Brain microvascular endothelial cell (primary cell): Measurements from ENCODE around the gene CETN3.

Experiments
- DNase-seq: peaks from one replicate; pipeline ENCODE4 v3.0.0-alpha.2; 2020
- H3K27ac ChIP-seq: fragments of 250-450 bp; sonication (Bioruptor Pico); 2 replicates; pipeline ENCODE4 v1.5.1; 2020; ENCODE audit warnings: mild to moderate bottlenecking, moderate library complexity
- H3K27me3 ChIP-seq: fragments of 250-450 bp; sonication (Bioruptor Pico); replicated peaks from 2 replicates; pipeline ENCODE4 v1.5.1; 2020; ENCODE audit warnings: mild to moderate bottlenecking
- H3K36me3 ChIP-seq: fragments of 250-450 bp; sonication (Bioruptor Pico); replicated peaks from 2 replicates; pipeline ENCODE4 v1.5.1; 2020; ENCODE audit warnings: mild to moderate bottlenecking
- H3K4me3 ChIP-seq: 2 replicates; pipeline ENCODE4 v1.5.1; 2011; ENCODE audit warnings: low read depth, mild to moderate bottlenecking, control low read depth, low read length, moderate library complexity
- in situ Hi-C: cut with HindIII; loops from 2 replicates; pipeline ENCODE4 v1.10.0; 2017; ENCODE audit warnings: low sequenced_read_pairs, low pct_ligation_motif_present
- TF ChIP-seq, protein P1 (sequence below): IDR thresholded peaks from 2 replicates; pipeline ENCODE4 v1.5.1; 2011; ENCODE audit warnings: low read depth, mild to moderate bottlenecking, moderate library complexity, low read length, control low read depth, inconsistent platforms; ENCODE audit errors: missing control alignments

CETN3 gene

DNA sequence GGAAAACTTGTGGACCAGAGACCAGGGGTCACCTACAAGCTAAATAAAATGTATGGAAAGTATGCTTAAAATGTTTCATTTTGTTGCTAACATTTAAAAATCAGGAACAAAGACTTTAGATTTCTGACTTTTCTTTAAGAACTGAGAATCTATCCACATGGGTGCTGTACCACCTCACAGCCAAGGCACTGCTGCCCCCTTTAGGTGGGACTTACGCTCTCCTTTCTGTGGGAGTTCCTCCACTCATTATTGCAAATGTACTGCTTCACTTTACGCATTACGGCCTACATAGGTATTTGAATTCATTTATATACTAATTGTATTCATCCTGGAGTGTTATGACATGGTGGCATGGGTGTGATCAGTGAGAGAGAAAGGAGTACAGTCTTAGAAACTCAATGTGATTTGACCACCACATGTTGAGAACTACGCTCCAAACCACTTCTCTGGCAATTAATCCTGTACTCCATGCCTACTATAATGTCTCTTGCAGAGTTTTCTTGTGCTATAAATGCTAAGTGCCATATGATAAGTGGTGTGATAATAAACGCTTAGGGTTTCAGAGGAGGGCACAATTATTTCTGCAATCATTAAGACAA lies 24.7 kb upstream of the CETN3 start:
- Histone ChIP-seq H3K4me3 (no peak overlapping the region), H3K27ac (no peak overlapping the region), H3K27me3 (no peaks in the 10 kb centered on the region), H3K36me3 (no peaks in the 10 kb centered on the region)
- peak; percentile 47 for DNase-seq
- in situ Hi-C loops, result no loop called here
- TF ChIP-seq, protein P1, sequence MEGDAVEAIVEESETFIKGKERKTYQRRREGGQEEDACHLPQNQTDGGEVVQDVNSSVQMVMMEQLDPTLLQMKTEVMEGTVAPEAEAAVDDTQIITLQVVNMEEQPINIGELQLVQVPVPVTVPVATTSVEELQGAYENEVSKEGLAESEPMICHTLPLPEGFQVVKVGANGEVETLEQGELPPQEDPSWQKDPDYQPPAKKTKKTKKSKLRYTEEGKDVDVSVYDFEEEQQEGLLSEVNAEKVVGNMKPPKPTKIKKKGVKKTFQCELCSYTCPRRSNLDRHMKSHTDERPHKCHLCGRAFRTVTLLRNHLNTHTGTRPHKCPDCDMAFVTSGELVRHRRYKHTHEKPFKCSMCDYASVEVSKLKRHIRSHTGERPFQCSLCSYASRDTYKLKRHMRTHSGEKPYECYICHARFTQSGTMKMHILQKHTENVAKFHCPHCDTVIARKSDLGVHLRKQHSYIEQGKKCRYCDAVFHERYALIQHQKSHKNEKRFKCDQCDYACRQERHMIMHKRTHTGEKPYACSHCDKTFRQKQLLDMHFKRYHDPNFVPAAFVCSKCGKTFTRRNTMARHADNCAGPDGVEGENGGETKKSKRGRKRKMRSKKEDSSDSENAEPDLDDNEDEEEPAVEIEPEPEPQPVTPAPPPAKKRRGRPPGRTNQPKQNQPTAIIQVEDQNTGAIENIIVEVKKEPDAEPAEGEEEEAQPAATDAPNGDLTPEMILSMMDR, result peak; percentile 87

DNA sequence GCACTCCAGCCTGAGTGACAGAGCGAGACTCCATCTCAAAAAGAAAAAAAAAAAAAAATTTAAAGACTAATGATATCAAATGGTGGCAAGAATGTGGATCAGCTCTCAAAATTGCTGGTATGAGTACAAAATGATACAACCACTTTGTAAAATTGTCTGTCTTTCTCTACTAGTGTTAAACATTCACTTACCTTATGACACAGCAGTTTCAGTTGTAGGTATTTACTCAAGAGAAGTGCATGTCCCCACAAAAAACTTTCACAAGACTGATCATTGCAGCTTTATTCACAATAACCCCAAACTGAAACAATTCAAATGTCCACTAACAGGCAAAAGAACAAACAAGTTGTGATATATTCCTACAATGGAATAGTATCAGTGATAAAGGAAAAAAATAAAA lies 14.7 kb upstream of the CETN3 start:
- no peak overlapping the region for H3K27ac ChIP-seq
- in situ Hi-C loops, result no loop called here
- no peaks in the 10 kb centered on the region for H3K27me3 ChIP-seq
- no peak for DNase-seq
- TF ChIP-seq, protein P1, result no peak
- no peak overlapping the region for H3K4me3 ChIP-seq
- H3K36me3 ChIP-seq, result no peaks in the 10 kb centered on the region

DNA sequence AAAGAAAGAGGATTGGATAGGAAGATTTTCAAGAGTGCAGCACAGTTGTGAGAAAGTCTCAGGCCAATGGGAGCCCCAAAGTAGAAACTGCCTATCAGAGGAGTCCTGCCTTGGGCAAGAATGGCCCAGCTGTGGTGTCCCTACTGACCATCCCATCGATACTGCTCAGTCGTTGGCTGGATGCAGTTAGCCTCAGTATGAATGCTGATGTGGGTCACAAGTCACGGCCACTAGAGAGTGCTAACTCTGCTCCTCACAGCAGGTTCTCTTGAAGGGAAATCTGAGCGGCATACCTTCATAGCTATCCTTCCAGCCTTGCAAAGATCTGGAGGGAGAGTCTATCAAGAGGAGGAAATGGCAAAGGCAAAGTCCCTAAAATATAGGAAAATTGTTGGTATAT lies 11.6 kb upstream of the CETN3 start:
- no peak for DNase-seq
- H3K27me3 ChIP-seq, result no peaks in the 10 kb centered on the region
- H3K27ac ChIP-seq, result no peak overlapping the region
- H3K4me3 ChIP-seq, result no peak overlapping the region
- in situ Hi-C loops, result no loop called here
- TF ChIP-seq, protein P1, result peak; percentile 42
- no peaks in the 10 kb centered on the region for H3K36me3 ChIP-seq

DNA sequence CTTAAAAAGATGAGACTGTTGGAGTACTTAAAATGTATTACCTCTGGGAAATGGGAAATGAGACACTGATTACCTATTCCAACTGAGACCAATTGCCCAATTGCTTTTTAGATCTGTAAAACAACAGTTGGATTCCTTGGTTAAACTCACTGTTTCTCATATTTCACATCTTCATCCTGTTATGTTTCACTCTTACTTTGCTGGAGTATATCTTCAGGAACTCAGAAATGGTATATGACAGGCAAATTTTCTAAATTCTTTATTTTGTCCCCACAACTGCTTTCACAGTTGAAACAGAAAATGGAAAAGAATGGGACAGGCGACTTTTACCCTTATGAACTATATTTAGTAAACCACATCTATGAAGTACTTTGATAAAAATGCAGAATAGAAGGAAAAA lies 8.7 kb upstream of the CETN3 start:
- TF ChIP-seq, protein P1, result no peak
- in situ Hi-C loops, result no loop called here
- DNase-seq, result no peak
- no peaks in the 10 kb centered on the region for H3K27me3 ChIP-seq
- H3K4me3 ChIP-seq, result no peak overlapping the region
- no peaks in the 10 kb centered on the region for H3K36me3 ChIP-seq
- H3K27ac ChIP-seq, result no peak overlapping the region

DNA sequence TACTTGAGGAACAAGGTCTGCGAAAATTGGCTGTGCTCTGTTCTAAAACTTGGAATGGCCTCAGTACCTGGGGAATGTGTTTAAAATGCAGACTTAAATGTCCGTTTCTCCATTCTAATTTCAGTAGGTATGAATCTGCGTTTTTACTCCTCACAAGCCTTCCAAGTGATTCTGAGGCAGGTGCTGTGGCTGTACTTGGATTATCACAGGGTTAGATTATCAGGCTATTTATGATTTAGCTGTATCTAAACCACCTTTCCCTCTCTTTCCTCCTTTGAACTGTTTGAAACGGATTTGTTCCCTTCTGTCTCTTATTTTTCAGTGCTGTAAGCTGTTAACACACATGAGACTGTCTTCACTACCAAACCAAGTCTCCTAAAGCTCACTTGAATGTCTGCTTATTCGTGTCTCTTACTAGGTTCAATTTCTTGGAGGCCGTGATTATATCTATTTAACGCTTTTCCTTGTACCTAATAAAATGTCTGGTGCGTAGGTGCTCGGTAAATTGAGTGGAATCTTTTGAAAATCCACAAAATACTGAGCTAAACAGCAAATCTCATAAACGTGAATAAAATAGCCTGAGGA lies 714 bp upstream of the CETN3 start:
- Histone ChIP-seq H3K36me3 (no peaks in the 10 kb centered on the region), H3K27ac (peak overlapping the region; percentile 84), H3K27me3 (no peaks in the 10 kb centered on the region), H3K4me3 (peak overlapping the region; percentile 70)
- TF ChIP-seq, protein P1, result no peak
- DNase-seq, result no peak
- in situ Hi-C loops, result no loop called here
